Raji (cell line): ENCODE measurements around the gene STX8.

Experiments
- POLR2A ChIP-seq: IDR thresholded peaks from 2 replicates; pipeline ENCODE4 v1.6.1; 2011; ENCODE audit warnings: low read depth, low read length, control low read depth; ENCODE audit not compliant: insufficient read depth

Gene STX8

GRCh38 chr17:9244066-9245052 lies 331.3 kb downstream of the STX8 start:
- no peak for TF ChIP-seq POLR2A

GRCh38 chr17:9242983-9243382 lies 332.6 kb downstream of the STX8 start:
- no peak for TF ChIP-seq POLR2A

GRCh38 chr17:9242497-9242881 lies 333.1 kb downstream of the STX8 start:
- TF ChIP-seq POLR2A, result no peak

- no peak for TF ChIP-seq POLR2A
Observed at GRCh38 chr17:9241774-9242496, 333.7 kb downstream of the STX8 start.

GRCh38 chr17:9241371-9241712 lies 334.3 kb downstream of the STX8 start:
- no peak for TF ChIP-seq POLR2A

GRCh38 chr17:9240659-9241370 lies 334.8 kb downstream of the STX8 start:
- no peak for TF ChIP-seq POLR2A

- TF ChIP-seq POLR2A, result no peak
Observed at GRCh38 chr17:9239793-9240658, 335.6 kb downstream of the STX8 start.

GRCh38 chr17:9239246-9239792 lies 336.3 kb downstream of the STX8 start:
- no peak for TF ChIP-seq POLR2A

- TF ChIP-seq POLR2A, result no peak
Observed at GRCh38 chr17:9238340-9239245, 337.0 kb downstream of the STX8 start.

- no peak for TF ChIP-seq POLR2A
Observed at GRCh38 chr17:9237661-9238301, 337.8 kb downstream of the STX8 start.

GRCh38 chr17:9237053-9237410 lies 338.6 kb downstream of the STX8 start:
- TF ChIP-seq POLR2A, result no peak

GRCh38 chr17:9236286-9237052 lies 339.2 kb downstream of the STX8 start:
- TF ChIP-seq POLR2A, result no peak

GRCh38 chr17:9235346-9235745 lies 340.3 kb downstream of the STX8 start:
- TF ChIP-seq POLR2A, result no peak
